ENCODE data around the gene MRPL4.

DNA sequence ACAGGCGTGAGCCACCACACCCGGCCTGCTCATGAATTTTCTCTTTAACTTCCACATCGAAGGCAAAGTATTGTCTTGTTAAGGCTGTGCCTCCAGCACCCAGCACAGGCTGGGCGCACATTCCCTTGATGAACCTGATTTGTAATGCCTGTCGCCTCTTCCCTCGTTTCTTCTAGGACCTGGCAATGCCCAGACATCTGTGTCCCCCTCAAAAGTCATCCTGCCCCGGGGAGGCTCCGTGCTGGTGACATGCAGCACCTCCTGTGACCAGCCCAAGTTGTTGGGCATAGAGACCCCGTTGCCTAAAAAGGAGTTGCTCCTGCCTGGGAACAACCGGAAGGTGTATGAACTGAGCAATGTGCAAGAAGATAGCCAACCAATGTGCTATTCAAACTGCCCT is 22.6 kb downstream of the MRPL4 start:
- TF ChIP-seq POLR2A (IDR thresholded peaks at IDR 0.05) = no peak
- TF ChIP-seq POLR2AphosphoS5 (IDR thresholded peaks at IDR 0.05; ENCODE audit: insufficient read depth in 1 of 2, low read depth in 1 of 2) = no peak
